ENCODE measurements around the gene GDF15. TPM values are rescaled to one million over a fixed set of nuclear protein-coding genes. Genes with fewer than 3 reads are reported as not detected.
"Not testable (repeated sequence)": the region's sequence is repeated elsewhere in the genome, so short reads cannot be mapped to it uniquely, and the experiment has no call there.

GDF15 gene, protein sequence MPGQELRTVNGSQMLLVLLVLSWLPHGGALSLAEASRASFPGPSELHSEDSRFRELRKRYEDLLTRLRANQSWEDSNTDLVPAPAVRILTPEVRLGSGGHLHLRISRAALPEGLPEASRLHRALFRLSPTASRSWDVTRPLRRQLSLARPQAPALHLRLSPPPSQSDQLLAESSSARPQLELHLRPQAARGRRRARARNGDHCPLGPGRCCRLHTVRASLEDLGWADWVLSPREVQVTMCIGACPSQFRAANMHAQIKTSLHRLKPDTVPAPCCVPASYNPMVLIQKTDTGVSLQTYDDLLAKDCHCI
- 2.3 and 13.1 TPM in 2 replicates for total RNA-seq (2014; rRNA removed; shearing (Covaris generic); ENCODE audit: low replicate concordance)

DNA sequence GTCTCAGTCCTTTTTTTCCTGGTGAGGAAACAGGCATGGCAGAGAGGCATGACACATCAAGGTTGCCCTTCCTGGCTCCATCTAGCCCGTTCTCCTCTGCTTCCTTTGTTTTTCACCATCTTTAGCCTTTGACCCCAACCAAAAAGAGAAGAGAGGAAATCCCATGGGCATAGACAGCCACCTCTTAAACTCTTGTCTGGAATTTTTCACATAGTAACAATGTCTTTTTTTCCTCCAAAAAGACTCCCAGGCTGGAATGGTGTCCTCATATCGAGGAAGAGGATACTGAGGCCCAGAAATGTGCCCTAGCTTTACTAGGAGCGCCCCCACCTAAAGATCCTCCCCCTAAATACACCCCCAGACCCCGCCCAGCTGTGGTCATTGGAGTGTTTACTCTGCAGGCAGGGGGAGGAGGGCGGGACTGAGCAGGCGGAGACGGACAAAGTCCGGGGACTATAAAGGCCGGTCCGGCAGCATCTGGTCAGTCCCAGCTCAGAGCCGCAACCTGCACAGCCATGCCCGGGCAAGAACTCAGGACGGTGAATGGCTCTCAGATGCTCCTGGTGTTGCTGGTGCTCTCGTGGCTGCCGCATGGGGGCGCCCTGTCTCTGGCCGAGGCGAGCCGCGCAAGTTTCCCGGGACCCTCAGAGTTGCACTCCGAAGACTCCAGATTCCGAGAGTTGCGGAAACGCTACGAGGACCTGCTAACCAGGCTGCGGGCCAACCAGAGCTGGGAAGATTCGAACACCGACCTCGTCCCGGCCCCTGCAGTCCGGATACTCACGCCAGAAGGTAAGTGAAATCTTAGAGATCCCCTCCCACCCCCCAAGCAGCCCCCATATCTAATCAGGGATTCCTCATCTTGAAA, at the start of gene GDF15:
TSS of gene GDF15 (plus strand) at position 484 of the 868 bp plus-strand sequence. CDS start at position 516, 32 bp downstream.
- peak within 1 kb of the TSS; percentile 47 for H3K4me3 ChIP-seq
- no peaks in the 10 kb centered on the region for H3K27me3 ChIP-seq
- peak; percentile 82 for DNase-seq
- H3K36me3 ChIP-seq: peaks cover 4% of the 10 kb centered on the region; the same call in 1 of the 2 replicates
- H3K9me3 ChIP-seq: no peaks in the 10 kb centered on the region

DNA sequence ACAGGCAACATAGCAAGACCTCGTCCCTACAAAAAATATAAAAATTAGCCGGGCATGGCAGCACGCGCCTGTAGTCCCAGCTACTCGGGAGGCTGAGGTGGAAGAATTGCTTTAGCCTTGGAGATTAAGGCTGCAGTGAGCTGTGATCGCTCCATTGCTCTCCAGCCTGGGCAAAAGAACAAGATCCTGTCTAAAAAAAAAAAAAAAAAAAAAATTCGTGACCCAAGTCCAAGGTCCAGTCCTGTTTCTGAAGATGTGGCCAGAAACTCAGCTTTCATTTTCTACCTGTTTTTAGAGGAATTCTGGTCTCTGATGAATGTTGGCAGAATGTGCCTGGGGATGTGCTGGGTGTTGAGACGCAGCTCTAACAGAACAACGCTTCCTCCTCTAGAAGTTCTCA, 47.4 kb upstream of the GDF15 start:
- no peak for DNase-seq
- Histone ChIP-seq H3K27me3 (no peaks in the 10 kb centered on the region), H3K36me3 (no peaks in the 10 kb centered on the region), H3K9me3 (no peaks in the 10 kb centered on the region), H3K4me3 (no peak overlapping the region)

DNA sequence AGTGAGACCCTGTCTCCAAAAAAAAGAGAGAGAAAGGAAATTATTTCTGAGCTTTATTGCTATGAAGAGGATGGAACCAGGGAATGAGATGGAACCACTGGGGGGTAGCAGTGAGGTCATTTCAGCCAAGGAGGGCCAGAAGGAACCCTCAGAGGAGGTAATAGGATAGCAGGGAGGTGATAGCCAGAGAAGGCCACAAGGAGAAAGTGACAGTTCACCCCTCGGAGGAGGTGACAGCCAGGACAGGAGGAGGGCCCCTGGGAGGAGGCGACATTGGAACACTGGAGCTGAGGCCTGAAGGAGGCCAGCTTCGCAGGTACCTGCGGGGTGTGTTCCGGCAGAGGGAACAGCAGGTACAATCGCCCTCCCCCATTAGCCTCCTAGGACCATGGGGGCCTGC, 46.2 kb upstream of the GDF15 start:
- DNase-seq: no peak
- Histone ChIP-seq H3K4me3 (no peak overlapping the region), H3K36me3 (no peaks in the 10 kb centered on the region), H3K9me3 (no peaks in the 10 kb centered on the region), H3K27me3 (no peaks in the 10 kb centered on the region)

DNA sequence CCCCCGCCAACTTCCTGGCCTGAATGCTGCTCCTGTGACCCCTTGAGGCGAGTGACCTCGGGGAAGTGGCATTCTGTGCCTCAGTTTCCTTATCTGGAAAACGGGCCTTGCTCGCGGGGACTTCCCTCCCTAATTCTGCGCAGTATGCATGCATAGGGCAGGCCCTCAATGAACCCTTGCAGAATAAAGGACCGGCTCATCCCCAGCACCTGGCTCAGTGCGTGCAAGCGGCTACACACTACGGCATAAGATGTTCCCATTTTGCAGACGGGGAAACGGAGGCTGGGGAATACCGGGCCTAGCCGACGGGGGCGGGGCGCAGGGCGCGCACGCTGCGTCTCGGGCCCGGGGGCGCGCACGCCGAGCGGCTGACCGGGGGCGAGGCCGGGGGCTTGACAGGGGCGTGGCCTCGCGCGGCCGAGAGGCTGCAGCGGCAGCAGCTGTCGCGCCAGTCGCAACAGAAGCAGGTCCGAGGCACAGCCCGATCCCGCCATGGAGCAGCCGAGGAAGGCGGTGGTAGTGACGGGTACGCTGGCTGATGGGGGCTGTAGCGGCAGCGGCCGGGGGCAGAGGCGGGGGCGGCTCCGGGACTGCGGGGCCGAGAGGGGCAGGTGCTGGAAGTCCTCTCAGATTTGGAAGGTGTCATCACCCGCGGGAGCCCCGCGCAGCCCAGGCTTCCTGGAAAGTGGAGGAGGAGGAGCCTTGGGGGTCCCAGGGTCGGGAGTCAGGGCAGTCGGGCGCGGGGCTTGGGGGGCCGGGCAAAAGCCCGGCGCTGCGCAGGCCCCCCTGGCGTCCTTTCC, 45.6 kb upstream of the GDF15 start, which contains the start of gene PGPEP1:
TSS of gene PGPEP1 (plus strand) at position 409 of the 800 bp plus-strand sequence. CDS start at position 493, 84 bp downstream.
- H3K9me3 ChIP-seq: no peaks in the 10 kb centered on the region
- H3K27me3 ChIP-seq: no peaks in the 10 kb centered on the region
- peak; percentile 65 for DNase-seq
- peak within 1 kb of the TSS; percentile 62 for H3K4me3 ChIP-seq
- no peaks in the 10 kb centered on the region for H3K36me3 ChIP-seq

DNA sequence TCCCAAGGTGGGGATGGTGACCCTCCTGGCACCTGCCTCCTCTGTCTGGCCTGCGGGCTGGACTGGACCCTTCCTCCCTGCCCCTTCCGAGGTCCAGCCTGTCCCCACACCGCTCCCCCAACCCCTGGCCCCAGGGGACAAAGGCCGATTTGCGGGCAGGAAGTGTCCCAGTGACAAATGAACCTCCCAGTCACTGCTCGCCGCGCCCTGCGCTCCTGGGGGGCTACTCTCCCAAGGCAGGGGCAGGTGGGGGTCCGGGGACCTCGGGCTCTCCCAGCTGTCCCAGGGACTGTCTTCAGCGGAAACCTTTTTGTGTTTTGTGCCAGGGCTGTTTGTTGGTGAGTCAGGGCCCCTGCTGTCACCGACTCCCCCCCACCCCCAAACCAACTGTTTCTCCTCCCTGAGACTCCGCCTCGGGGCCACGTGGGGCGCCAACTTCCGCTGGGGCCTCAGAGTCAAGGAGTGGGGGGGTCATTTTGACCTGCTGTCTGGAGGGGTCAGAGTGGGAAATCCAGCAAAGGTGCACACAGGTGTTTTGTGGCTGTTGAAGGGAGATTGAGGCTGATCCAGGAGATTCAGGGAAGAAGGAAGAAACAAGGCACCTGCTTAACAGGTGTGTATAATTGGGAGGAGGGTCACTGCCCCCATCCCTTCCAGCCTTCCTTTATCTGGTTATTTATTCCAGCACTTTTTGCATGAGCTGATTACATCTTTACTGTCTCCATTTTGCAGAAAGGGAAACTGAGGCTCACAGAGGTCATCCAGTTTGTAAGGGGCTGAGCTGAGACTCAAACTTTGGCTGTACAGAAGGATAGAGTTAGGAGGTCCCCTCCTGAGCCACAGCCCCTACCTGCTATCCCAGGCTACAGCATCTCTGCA, 44.7 kb upstream of the GDF15 start:
- Histone ChIP-seq H3K9me3 (no peaks in the 10 kb centered on the region), H3K4me3 (peak overlapping the region; percentile 62), H3K27me3 (no peaks in the 10 kb centered on the region), H3K36me3 (no peaks in the 10 kb centered on the region)
- DNase-seq: peak; percentile 81

GRCh38 chr19:18342090-18342632, 43.8 kb upstream of the GDF15 start:
- H3K9me3 ChIP-seq: no peaks in the 10 kb centered on the region
- H3K4me3 ChIP-seq: no peak overlapping the region
- no peaks in the 10 kb centered on the region for H3K27me3 ChIP-seq
- H3K36me3 ChIP-seq: no peaks in the 10 kb centered on the region
- no peak for DNase-seq

GRCh38 chr19:18344582-18344950, 41.4 kb upstream of the GDF15 start:
- no peaks in the 10 kb centered on the region for H3K36me3 ChIP-seq
- H3K27me3 ChIP-seq: no peaks in the 10 kb centered on the region
- DNase-seq: no peak
- H3K9me3 ChIP-seq: no peaks in the 10 kb centered on the region
- H3K4me3 ChIP-seq: no peak overlapping the region

DNA sequence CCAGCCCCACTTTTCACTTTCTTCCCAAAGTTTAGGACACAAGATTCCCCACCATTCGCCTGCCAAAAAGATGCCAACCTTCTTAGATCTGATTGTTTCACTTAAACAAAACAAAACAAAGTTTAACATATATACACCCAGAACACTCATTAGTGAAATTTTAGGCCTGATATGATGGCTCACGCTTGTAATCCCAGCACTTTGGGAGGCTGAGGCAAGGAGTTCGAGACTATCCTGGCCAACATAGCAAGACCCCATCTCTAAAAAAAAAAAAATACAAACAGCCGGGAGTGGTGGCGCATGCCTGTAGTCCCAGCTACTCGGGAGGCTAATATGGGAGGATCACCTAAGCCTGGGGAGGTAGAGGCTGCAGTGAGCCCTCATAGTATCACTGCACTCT, 40.7 kb upstream of the GDF15 start:
- DNase-seq: no peak
- Histone ChIP-seq H3K36me3 (no peaks in the 10 kb centered on the region), H3K27me3 (no peaks in the 10 kb centered on the region), H3K9me3 (no peaks in the 10 kb centered on the region), H3K4me3 (no peak overlapping the region)

GRCh38 chr19:18346091-18346490, 39.9 kb upstream of the GDF15 start:
- no peaks in the 10 kb centered on the region for H3K27me3 ChIP-seq

GRCh38 chr19:18348171-18348570, 37.8 kb upstream of the GDF15 start:
- no peak for DNase-seq

More at GRCh38 chr19:18346091-18346490, 39.9 kb upstream of the GDF15 start:
- Histone ChIP-seq H3K4me3 (no peak overlapping the region), H3K9me3 (no peaks in the 10 kb centered on the region), H3K36me3 (no peaks in the 10 kb centered on the region)
- DNase-seq: no peak

GRCh38 chr19:18348818-18349339, 37.1 kb upstream of the GDF15 start:
- not testable (repeated sequence) for DNase-seq

More at GRCh38 chr19:18348171-18348570, 37.8 kb upstream of the GDF15 start:
- Histone ChIP-seq H3K36me3 (no peaks in the 10 kb centered on the region), H3K4me3 (no peak overlapping the region), H3K9me3 (no peaks in the 10 kb centered on the region), H3K27me3 (no peaks in the 10 kb centered on the region)

DNA sequence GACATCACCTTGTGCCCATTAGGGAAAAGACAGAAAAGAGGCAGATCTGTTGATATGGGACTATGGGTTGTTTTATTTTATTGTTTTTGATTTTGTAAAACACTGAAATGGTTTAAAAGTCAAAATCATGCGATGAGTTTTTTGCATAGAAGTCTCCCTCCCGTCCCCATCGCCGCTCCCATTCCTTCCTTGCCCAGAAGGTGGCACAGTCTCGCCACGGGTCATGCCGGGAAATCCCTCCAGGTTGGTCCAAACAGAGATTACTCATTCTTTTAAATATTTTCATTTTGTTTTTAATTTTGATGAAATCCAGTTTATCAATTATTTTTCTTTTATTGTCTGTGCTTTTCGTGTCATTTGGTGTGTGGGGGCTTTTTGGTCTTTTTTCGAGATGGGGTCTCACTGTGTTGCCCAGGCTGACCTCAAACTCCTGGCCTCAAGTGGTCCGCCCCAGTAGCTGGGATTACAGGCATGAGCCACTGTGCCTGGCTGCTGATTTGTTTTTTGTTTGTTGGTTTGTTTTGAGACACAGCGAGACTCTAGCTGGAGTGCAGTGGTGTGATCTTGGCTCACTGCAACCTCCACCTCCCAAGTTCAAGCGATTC, 36.3 kb upstream of the GDF15 start:
- Histone ChIP-seq H3K36me3 (no peaks in the 10 kb centered on the region), H3K9me3 (no peaks in the 10 kb centered on the region), H3K27me3 (no peaks in the 10 kb centered on the region), H3K4me3 (no peak overlapping the region)
- peak; percentile 53 for DNase-seq

More at GRCh38 chr19:18348818-18349339, 37.1 kb upstream of the GDF15 start:
- not testable (repeated sequence) for H3K36me3 ChIP-seq, H3K27me3 ChIP-seq, H3K4me3 ChIP-seq, H3K9me3 ChIP-seq

GRCh38 chr19:18350490-18350889, 35.5 kb upstream of the GDF15 start:
- no peaks in the 10 kb centered on the region for H3K36me3 ChIP-seq
- H3K4me3 ChIP-seq: no peak overlapping the region
- no peaks in the 10 kb centered on the region for H3K9me3 ChIP-seq
- no peaks in the 10 kb centered on the region for H3K27me3 ChIP-seq
- no peak for DNase-seq

DNA sequence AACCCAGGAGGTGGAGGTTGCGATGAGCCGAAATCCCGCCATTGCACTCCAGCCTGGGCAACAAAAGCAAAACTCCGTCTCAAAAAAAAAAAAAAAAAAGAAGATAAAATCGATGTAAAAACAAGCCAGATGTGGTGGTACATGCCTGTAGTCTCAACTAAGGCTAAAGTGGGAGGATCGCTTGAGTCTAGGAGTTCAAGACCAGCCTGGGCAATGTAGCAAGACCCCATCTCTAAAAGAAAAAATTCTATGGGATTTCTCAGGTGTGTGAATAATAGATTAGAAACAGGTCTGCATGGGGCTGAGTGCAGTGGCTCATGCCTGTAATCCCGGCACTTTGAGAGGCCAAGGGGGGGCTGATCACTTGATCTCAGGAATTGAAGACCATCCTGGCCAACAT, 34.4 kb upstream of the GDF15 start:
- Histone ChIP-seq H3K9me3 (peaks cover under 1% of the 10 kb centered on the region; the same call in 1 of the 2 replicates), H3K36me3 (peaks cover 9% of the 10 kb centered on the region), H3K27me3 (no peaks in the 10 kb centered on the region), H3K4me3 (no peak overlapping the region)
- DNase-seq: no peak

GRCh38 chr19:18353378-18354005, 32.5 kb upstream of the GDF15 start:
- H3K36me3 ChIP-seq: peaks cover 15% of the 10 kb centered on the region
- H3K4me3 ChIP-seq: no peak overlapping the region
- H3K27me3 ChIP-seq: no peaks in the 10 kb centered on the region
- no peak for DNase-seq
- peaks cover 7% of the 10 kb centered on the region for H3K9me3 ChIP-seq

All from MG63 (cell line).